ENCODE results near the gene SPINK14.

SPINK14 gene, protein sequence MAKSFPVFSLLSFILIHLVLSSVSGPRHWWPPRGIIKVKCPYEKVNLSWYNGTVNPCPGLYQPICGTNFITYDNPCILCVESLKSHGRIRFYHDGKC

GRCh38 chr5:148168246-148168645, at the start of gene SPINK14:
SPINK14 (plus strand) TSS chr5:148168546; CDS start chr5:148169733, 1,187 bp downstream.
- no peak for DNase-seq

DNA sequence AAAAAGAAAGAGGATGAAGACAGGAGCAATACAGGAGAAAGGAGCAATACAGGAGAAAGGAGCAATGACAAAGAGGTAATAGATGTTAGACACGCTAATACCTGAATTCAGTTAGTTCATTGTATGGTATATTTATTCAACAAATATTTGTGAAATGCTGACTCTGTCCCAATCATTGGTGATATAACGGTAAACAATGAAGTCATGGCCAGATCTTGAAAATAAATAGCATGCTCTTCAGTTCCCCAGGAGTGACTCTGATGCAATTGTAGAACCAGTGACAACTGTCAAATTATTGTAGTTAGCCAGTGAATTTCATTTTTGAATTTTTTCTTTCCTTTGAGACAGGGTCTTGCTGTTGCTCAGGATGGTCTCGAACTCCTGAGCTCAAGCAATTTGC, 48.0 kb upstream of the SPINK14 start:
- no peak for DNase-seq

DNA sequence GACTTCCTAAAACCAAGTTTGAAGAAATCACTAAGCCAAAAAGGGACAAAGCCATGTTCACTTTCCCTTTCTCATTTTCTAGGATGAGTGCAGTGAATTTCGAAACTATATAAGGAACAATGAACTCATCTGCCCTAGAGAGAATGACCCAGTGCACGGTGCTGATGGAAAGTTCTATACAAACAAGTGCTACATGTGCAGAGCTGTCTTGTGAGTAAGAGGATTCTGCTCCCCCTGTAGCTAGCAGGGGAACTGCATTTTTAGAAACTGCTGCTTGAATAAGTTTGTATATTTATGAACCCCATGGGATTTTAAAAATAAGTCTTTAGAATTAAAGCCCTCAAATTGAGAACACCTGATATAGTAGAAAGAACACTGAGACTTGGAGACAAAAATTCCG, 42.7 kb upstream of the SPINK14 start:
- no peak for DNase-seq

DNA sequence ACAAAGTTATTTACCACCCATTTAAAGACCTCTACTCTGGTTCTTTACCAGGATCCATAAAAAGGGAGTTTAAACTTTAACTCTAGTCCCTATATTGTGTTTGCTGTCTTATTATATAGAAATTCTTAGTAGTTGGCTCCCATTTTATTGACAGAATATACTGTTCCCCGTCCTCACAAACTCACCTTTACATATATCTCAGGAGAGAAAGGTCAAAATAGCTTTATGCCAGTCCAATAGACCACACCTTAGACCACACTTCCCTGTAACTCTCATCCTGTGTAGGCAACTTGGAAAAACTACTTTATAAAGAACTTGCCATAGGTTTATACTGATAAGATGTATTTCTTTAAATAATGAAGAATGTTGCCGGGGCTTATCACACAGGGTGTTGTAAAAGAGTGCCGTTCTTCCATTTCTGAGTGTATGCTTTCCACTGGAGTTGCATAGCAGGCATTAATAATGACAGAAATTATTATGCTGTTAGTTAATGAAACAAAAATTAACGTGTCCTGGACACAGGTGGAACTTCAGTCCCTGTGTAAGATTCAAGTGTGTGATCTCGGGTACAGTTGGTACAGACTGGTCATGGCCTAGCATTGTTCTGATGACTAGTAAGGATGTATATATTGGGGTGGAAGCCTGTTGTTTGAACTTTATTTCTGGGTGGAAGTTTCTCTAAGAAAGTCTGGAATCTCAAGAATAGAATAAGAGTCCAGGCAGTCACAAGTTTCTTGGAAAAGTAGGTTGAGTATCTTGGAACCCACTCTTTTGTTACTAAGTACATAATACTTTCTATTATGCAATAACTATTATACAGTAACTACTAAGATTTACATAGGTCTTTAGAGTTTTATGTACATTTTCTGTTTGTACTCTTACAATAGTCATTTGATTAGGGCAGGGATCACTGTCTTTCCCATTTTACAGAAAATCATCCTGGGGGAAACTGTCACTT, 33.0 kb upstream of the SPINK14 start:
- no peak for DNase-seq

DNA sequence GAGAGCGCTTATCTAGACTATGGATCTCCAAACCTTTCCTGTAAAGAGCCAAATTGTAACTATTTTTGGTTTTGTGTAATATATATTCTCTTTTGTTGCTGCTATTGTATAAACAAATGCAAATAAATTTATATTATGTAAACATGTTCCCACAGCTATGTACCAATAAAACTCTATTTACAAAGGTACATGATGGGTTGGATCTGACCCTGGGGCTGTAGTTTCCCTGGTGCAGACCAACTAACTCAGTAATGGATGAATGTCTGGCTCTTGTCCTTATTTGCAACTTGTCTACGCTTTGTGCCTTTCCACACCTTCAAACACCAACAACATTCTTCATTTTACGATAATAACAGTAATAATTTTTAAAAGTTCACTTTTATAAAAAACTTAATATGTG, 27.5 kb upstream of the SPINK14 start:
- DNase-seq: no peak

DNA sequence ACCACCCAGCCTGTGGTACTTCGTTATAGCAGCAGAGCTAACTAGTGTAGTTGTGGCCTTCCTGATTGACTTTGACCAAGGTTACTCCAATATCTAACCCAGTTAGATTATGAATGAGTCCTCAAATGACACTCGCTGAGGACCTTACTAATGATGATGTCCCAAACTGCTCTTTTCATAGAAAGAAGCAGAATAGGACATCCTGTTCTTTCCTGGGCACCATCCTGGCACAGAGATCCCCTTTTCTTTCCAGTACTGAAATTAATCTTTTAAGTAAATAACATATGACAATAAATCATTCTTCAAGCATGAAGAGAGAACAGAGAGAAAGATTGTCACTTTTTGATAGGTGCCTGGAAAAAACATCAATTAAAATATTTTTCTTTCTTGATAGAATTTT, 26.7 kb upstream of the SPINK14 start:
- DNase-seq: no peak

GRCh38 chr5:148145916-148146315, 22.4 kb upstream of the SPINK14 start:
- peak; percentile 77 for DNase-seq

DNA sequence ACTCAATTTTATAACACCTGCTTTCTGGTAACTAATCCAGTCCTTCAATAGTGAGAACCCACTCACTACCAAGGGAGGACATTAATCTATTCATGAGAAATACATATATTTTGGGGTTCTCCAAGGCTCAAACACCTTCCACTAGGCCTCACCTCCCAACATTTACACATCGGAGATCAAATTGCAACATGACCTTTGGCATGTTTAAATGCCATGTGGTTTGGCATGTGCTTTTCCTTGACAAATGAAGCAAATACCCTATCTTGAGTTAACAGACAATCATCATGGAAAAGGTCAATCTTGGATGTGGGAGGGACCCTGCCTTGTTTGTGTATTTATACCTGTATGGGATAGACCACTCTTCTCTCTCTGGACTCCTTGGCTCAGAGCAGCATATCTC, 21.9 kb upstream of the SPINK14 start:
- DNase-seq: no peak

DNA sequence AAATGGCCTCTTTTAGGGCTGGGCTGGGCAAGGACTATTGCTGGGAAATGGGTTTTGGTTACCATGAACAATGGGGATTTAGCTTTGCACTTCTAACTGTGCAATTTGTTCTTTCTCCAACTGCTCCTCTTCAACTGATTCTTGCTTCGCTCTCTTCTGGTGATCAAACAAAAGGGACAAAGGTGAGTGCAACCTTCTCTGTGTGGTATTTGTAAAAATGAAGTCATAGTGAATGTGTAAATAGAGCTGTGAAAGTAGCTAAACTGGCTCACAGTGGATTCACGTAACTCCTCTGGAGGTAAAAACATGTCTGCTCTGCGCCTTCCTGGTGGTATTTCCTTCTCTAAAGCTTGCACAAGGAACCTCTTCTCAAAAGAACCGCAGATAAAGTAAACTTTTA, 20.9 kb upstream of the SPINK14 start:
- DNase-seq: peak; percentile 56

DNA sequence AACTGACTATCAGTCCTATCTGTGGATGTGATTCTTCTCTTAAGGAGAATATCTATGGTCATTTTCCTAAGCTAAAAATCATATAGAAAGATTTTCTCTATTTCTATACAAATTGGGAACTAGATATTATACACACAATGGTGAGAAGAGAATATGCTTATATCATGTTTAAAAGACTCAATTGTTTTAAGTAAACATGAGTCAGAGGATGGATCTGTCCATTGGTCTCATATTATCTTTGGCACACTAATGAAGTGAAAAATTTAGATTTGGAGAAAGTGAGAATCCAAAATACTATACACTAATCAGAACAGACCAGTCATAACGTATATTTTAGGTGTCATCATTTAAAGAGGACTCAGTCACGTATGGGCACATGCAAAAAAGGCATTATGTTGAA, 16.5 kb upstream of the SPINK14 start:
- DNase-seq: no peak

DNA sequence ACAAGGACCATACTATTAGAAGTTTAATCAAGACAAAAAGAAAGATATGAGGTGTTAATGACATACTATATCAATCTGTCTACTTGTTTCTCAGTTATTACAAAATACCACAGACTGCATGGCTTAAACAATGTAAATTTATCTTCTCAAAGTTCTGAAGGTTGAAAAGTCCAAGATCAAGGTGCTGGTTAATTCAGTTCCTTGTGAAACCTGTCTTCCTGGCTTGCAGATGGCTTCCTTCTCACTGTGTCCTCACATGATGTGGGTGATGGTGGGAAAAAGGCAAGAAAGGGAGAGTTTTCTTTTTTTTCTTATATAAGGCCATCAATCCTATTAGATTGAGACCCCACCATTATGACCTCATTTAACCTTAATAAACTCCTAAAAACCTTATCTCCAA, 15.6 kb upstream of the SPINK14 start:
- DNase-seq: no peak

GRCh38 chr5:148156609-148157008, 11.7 kb upstream of the SPINK14 start:
- DNase-seq: no peak

DNA sequence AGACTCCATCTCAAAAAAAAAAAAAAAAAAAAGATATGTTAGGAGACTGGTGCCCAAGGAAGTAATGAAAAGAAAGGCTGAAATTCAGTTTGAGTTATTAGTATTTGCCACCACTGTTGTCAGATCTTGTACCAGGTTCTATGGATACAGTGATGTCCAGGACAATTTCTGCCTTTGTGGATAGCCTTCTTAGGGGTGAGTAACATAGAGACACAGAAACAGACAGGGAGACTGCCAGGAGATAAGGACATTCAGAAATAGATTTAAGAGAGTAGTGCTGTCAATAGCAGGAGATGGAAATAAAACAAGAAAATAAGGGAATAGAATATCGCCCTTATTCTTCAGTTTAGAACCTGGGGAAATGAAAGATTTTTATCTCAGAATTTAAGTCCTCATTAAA, 6.3 kb upstream of the SPINK14 start:
- DNase-seq: no peak

GRCh38 chr5:148163345-148163744, 5.0 kb upstream of the SPINK14 start:
- DNase-seq: no peak

DNA sequence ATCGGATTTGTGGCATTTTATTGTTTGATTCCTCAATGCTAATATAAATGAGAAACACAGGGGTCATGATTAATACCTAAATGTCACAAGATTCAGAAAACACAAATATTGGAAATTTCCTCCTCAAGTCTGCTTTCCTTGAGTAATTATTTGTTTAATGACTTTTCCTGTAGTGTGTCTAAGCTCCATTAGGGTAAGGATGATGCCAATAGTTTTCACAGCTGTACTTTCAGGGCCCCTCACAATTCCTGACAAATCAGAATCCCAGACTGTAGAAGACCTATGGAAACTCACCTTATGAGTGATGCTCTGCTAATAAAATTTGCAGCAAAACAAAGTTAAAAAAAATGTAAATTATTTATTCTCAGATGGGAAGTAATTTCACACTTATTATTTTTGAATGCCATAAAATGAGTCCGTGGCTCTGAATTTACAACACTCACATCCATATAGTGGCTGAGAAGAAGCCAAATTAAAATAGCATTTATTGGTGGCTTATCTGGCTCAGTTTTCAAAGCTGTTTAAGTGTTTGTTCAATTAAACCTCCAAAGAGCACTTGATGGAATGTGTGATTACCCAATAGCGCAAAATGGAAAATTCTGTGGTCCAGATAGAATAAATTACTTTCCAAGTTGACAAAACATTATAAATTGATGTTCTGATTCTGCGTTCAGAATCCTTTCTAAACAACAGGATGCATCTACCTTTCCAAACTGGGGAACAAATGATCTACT, 1.6 kb upstream of the SPINK14 start:
- no peak for DNase-seq

- no peak for DNase-seq
Observed at GRCh38 chr5:148172377-148172776, 4.0 kb downstream of the SPINK14 start.

DNA sequence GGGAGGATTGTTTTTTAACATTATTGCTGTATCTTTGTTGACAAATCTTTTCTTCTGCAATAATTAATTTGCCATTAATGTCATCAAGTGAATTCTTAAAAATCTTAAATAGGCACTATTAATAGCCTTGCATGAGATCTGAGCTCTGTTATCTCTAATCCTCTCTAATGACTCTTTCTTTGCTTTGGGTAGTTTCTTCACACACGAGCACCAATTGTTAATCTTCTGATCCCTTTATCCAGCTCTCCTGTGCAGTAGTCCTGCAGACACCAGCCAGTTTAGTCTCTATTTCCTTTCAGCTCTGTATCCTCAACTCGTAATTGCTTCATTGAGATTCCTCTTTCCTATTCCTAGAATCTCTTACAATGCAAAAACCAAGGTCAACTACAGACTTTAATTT, 8.1 kb downstream of the SPINK14 start:
- no peak for DNase-seq

GRCh38 chr5:148177207-148177606, 8.9 kb downstream of the SPINK14 start:
- no peak for DNase-seq

DNA sequence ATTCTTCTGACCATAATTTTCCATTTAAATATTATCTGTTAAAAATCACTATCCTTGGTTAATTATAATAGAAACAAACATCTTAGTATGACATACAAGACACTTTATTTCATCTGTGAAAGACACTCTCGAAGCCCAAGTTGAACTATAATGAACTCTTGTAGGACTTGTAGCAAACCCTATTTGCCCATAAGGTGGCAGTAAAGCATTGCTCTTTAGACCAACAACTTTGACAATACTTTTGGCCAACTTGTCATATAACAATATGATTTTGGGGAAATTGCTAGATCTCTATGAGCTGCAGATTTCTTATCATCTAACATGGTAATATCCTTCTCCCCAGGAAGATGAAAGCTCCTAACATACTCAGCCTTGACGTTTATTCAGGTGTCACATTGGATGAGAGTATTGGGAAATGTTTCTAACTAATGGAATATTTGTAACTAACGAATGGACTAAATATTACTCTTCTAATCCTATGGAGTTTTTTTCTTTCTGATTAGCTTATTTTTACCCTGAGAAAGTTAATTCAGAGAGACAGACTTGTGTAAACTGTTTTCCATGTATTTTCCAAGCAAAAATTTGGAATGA, 11.0 kb downstream of the SPINK14 start:
- DNase-seq: peak; percentile 13

- no peak for DNase-seq
Observed at GRCh38 chr5:148186248-148187003, 18.1 kb downstream of the SPINK14 start.

DNA sequence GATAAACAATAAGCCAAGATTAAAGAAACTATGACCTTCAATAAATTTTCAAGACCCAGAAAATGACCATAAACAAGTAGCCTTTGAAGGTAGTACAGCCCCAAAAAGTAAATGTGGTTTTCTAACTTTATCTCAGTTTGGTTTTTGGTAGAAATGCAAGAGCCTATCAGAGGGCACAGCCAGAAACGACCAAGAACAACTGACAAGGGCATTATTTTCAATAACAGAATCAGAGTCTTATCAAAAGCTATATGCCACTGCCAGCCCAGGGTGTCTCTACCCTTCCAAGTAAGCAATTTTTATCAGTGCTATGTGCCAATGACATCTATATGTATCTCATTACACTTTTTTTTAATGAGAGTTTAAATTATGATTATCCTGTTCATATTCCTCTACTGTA, 22.7 kb downstream of the SPINK14 start:
- DNase-seq: no peak

DNA sequence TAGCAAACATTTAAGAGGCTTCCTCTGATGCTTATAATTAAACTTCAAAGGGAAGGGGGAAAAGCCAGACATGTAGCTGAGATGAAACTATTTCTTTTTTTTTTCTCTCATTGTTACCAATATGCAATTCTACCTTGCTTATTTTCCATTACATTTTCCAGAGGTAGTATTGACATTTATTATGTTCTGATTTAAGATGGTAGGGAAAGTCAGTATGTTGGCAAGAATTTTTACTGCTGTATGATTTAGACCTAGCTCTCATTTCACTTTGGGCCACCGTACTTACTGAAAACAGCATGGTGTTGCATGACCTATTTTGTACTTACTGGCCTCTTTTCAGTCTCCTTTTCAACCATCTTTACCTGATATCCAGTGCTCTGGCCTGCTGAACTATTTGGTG, 24.9 kb downstream of the SPINK14 start:
- DNase-seq: no peak

- no peak for DNase-seq
Observed at GRCh38 chr5:148201151-148201550, 32.8 kb downstream of the SPINK14 start.
